ENCODE data around the gene HMX3.
"Not testable (repeated sequence)": the region's sequence is repeated elsewhere in the genome, so short reads cannot be mapped to it uniquely, and the experiment has no call there.

The HMX3 gene

GRCh38 chr10:123165445-123166072, 29.8 kb downstream of the HMX3 start:
- Mint-ChIP-seq H3K9me3 (no peaks in the 10 kb centered on the region), H3K4me1 (ENCODE audit: low read depth) (peaks cover 20% of the 10 kb centered on the region), H3K27ac (no peak overlapping the region), H3K4me3 (no peak overlapping the region), H3K27me3 (ENCODE audit: low read depth) (no peaks in the 10 kb centered on the region), H3K36me3 (ENCODE audit: low read depth) (peaks cover 55% of the 10 kb centered on the region)

- Mint-ChIP-seq H3K4me3 (no peak overlapping the region), H3K9me3 (no peaks in the 10 kb centered on the region), H3K36me3 (ENCODE audit: low read depth) (peaks cover 51% of the 10 kb centered on the region), H3K4me1 (ENCODE audit: low read depth) (peaks cover 13% of the 10 kb centered on the region), H3K27ac (no peak overlapping the region), H3K27me3 (ENCODE audit: low read depth) (no peaks in the 10 kb centered on the region)
Measured at GRCh38 chr10:123166618-123167017, 30.8 kb downstream of the HMX3 start.

GRCh38 chr10:123170961-123171360, 35.2 kb downstream of the HMX3 start:
- H3K27me3 Mint-ChIP-seq (ENCODE audit: low read depth) = no peaks in the 10 kb centered on the region
- H3K36me3 Mint-ChIP-seq (ENCODE audit: low read depth) = peaks cover 52% of the 10 kb centered on the region
- no peaks in the 10 kb centered on the region for H3K9me3 Mint-ChIP-seq
- H3K4me3 Mint-ChIP-seq = no peak overlapping the region
- peaks cover 5% of the 10 kb centered on the region for H3K4me1 Mint-ChIP-seq (ENCODE audit: low read depth)
- no peak overlapping the region for H3K27ac Mint-ChIP-seq

GRCh38 chr10:123171616-123172015, 35.8 kb downstream of the HMX3 start:
- H3K9me3 Mint-ChIP-seq; H3K4me3 Mint-ChIP-seq; H3K27me3 Mint-ChIP-seq (ENCODE audit: low read depth); H3K27ac Mint-ChIP-seq; H3K4me1 Mint-ChIP-seq (ENCODE audit: low read depth): not testable (repeated sequence)
- peaks cover 56% of the 10 kb centered on the region for H3K36me3 Mint-ChIP-seq (ENCODE audit: low read depth)

GRCh38 chr10:123175389-123176387, 39.9 kb downstream of the HMX3 start:
- Mint-ChIP-seq H3K4me3 (no peak overlapping the region), H3K9me3 (peaks cover 5% of the 10 kb centered on the region), H3K4me1 (ENCODE audit: low read depth) (peaks cover 3% of the 10 kb centered on the region), H3K27me3 (ENCODE audit: low read depth) (no peaks in the 10 kb centered on the region), H3K36me3 (ENCODE audit: low read depth) (peaks cover 59% of the 10 kb centered on the region), H3K27ac (no peak overlapping the region)

DNA sequence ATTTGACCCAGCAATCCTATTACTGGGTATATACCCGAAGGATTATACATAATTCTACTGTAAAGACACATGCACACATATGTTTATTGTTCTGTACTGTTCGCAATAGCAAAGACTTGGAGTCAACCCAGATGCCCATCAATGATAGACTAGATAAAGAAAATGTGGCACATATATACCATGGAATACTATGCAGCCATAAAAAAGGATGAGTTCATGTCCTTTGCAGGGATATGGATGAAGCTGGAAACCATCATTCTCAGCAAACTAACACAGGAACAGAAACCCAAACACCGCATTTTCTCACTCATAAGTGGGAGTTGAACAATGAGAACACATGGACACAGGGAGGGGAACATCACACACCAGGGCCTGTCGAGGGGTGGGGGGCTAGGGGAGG, 42.6 kb downstream of the HMX3 start:
- not testable (repeated sequence) for H3K4me3 Mint-ChIP-seq; H3K4me1 Mint-ChIP-seq (ENCODE audit: low read depth); H3K9me3 Mint-ChIP-seq; H3K27ac Mint-ChIP-seq; H3K27me3 Mint-ChIP-seq (ENCODE audit: low read depth)
- peaks cover 53% of the 10 kb centered on the region for H3K36me3 Mint-ChIP-seq (ENCODE audit: low read depth)

DNA sequence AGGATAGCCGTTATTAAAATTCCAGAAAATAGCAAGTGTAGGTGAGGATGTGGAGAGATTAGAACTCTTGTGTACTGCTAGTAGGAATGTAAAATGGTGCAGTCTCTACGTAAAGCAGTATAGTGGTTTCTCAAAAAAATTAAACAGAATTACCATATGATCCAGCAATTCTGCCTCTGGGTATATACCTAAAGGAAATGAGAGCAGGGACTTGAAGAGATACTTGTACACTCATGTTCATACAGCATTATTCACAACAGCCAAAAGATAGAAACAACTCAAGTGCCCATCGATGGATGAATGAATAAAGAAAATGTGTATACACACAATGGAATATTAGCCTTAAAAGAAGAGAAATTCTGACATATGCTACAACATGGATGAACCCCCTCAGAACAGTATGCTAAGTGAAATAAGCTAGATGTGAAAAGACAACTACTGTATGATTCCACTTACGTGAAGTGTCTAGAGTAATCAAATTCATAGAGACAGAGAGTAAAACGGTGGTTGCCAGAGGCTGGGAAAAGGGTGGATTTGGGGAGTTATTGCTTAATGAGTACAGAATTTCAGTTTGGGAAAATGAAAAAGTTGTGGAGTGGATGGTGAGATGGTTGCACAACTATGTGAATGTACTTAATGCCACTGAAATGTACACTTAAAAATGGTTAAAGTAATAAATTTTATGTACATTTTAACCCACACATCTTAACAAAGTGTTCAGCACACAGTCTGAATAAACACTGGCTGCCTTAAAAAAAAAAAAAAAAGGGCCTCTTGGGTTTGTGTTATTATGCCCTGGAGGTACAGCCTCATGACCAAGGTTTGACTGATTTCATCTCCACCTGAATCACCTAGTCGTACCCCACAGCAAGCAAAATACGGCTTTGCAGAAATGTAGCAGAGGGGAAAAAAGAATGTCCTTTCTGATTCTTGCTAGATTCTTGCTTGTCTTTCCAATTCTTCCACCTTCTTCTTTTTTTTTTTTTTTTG, 44.6 kb downstream of the HMX3 start:
- Mint-ChIP-seq H3K9me3 (peaks cover 23% of the 10 kb centered on the region), H3K36me3 (ENCODE audit: low read depth) (peaks cover 55% of the 10 kb centered on the region), H3K4me3 (no peak overlapping the region), H3K4me1 (ENCODE audit: low read depth) (no peaks in the 10 kb centered on the region), H3K27me3 (ENCODE audit: low read depth) (no peaks in the 10 kb centered on the region), H3K27ac (no peak overlapping the region)

DNA sequence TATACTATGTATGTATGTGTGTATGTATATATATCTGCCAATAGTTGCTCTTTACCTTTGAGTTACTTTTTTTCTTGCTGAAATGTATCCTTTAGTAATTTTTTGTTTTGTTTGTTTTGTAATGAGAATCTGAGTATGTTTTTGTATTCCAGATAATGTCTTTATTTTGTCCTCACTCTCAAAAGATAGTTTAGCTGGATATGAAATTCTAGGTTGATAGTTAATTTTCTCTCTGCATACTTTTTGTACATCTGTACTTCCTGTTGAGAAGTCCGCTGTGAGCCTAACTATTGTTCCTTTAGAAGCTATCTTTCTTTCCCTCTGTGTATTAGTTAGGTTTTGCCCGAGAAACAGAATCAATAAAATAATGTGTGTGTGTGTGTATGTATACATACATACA, 48.0 kb downstream of the HMX3 start:
- Mint-ChIP-seq H3K4me3 (no peak overlapping the region), H3K36me3 (ENCODE audit: low read depth) (peaks cover 45% of the 10 kb centered on the region), H3K4me1 (ENCODE audit: low read depth) (no peaks in the 10 kb centered on the region), H3K27ac (no peak overlapping the region), H3K27me3 (ENCODE audit: low read depth) (no peaks in the 10 kb centered on the region), H3K9me3 (peaks cover 32% of the 10 kb centered on the region)

DNA sequence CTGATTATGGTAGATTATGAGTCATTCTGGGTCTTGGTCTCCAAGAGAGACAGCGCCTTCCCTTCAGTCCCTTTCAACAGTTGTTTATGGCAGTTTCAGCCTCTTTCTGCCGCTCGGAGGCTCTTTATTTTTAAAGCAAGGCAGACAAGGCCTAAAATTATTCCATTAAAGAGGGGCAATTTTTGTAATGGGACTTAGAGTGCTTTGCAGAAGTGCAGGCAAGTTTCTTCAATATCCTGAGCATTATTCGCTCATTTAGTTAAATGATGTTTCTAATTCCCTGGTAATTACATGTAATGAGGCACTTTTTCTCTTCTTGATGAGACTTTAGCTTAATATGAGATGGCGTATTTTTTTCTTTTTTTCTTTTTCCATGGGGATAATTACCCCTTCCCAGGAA, 52.0 kb downstream of the HMX3 start:
- peaks cover 32% of the 10 kb centered on the region for H3K9me3 Mint-ChIP-seq
- H3K27me3 Mint-ChIP-seq (ENCODE audit: low read depth) = no peaks in the 10 kb centered on the region
- no peaks in the 10 kb centered on the region for H3K4me1 Mint-ChIP-seq (ENCODE audit: low read depth)
- H3K36me3 Mint-ChIP-seq (ENCODE audit: low read depth) = peaks cover 44% of the 10 kb centered on the region
- H3K27ac Mint-ChIP-seq = no peak overlapping the region
- no peak overlapping the region for H3K4me3 Mint-ChIP-seq

Data from T-helper 1 cell treated with Interleukin-12 subunit alpha and Interleukin-12 subunit beta and Interleukin-4 antibody, amounts not matched to agents 30 μg/mL and 1 μg/mL, for 36 hours (primary cell).